ENCODE results near the gene SESN2. TPM values are rescaled to one million over a fixed set of nuclear protein-coding genes. Genes with fewer than 3 reads are reported as not detected.

SESN2 gene, protein sequence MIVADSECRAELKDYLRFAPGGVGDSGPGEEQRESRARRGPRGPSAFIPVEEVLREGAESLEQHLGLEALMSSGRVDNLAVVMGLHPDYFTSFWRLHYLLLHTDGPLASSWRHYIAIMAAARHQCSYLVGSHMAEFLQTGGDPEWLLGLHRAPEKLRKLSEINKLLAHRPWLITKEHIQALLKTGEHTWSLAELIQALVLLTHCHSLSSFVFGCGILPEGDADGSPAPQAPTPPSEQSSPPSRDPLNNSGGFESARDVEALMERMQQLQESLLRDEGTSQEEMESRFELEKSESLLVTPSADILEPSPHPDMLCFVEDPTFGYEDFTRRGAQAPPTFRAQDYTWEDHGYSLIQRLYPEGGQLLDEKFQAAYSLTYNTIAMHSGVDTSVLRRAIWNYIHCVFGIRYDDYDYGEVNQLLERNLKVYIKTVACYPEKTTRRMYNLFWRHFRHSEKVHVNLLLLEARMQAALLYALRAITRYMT
- total RNA-seq = 4.5 and 4.8 TPM in 2 replicates
- total RNA-seq (2013) = 2.9 TPM
- polyA plus RNA-seq = 5.4 and 9.0 TPM in 2 replicates
- 8.0 and 9.4 TPM in 2 replicates for polyA minus RNA-seq

DNA sequence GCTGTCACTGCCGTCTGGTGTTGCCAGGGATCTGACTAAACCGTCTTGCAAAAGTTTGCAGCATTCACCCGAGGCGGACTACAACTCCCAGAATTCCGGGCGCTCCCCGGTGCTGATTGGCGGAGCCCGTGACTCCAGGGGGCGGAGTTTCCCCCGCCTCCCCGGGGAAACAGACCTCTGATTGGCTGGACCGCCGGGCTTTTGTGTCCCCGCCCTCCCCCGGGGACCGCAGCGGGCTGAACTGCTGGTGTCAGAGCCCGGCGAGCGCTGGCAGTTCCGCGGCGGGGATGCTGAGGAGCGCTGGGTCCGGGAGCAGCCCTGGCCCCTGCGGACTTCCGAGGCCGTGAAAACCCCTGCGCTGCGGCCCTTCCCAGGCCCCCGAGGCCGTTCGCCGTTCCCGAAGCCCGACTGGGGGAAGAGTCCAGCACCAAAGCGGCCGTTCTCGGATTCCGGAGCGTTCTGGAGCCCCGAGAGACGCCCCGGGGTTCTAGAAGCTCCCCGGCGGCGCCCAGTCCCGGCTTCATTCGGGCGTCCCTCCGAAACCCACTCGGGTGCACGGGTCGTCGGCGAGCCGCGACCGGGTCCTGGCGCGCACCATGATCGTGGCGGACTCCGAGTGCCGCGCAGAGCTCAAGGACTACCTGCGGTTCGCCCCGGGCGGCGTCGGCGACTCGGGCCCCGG is at the start of gene SESN2:
Gene SESN2 (plus strand): TSS at position 267 of the 682 bp plus-strand sequence. CDS start 330 bp downstream, at position 597.
- Mint-ChIP-seq H3K4me3 (peak within 1 kb of the TSS; percentile 84), H3K9me3 (ENCODE audit: insufficient read depth) (no peaks in the 10 kb centered on the region), H3K27ac (peak within 1 kb of the TSS; percentile 75), H3K4me1 (peaks cover 19% of the 10 kb centered on the region), H3K27me3 (peaks cover 16% of the 10 kb centered on the region)
- peak within 1 kb of the TSS; percentile 91 for H2AFZ ChIP-seq (ENCODE audit: insufficient read depth, low read depth, low read length, poor library complexity, severe bottlenecking)
- intact Hi-C loops (cut with micrococcal nuclease) = loop anchor here (1.0 to 10.0 kb wide), 7 partner anchors 12 to 625 kb away; partner anchors contain the start of genes DNAJC8 and RNU11
- H3K27me3 ChIP-seq (replicated peaks in 1 of 4; ENCODE audit: control extremely low read depth in 1 of 4, control insufficient read depth in 3 of 4, insufficient read depth in 4 of 4, low read length in 3 of 4) = peaks cover 0 to 4% (median 1%) of the 10 kb centered on the region in 4 experiments
- H3K4me1 ChIP-seq (ENCODE audit: control insufficient read depth in 2 of 2, insufficient read depth in 2 of 2, low read length in 2 of 2) = peaks cover 22% of the 10 kb centered on the region in 2 donors
- H3K79me2 ChIP-seq (ENCODE audit: control insufficient read depth, insufficient read depth, low read length) = peaks cover 41% of the 10 kb centered on the region
- under 1% methylated on average over 76 of the region's 76 CpGs for WGBS (ENCODE audit: insufficient coverage)
- DNase-seq (peak; percentile 98), ATAC-seq (ENCODE audit: low read depth) (peak; percentile 99)
- H3K4me3 ChIP-seq (ENCODE audit: control extremely low read depth in 1 of 5, extremely low read depth in 1 of 5, insufficient read depth in 1 of 5, low read depth in 2 of 5, low read length in 4 of 5) = peak within 1 kb of the TSS; percentile 65 to 96 (median 92)
- no peaks in the 10 kb centered on the region for H3K9me3 ChIP-seq (ENCODE audit: control extremely low read depth in 1 of 3, control insufficient read depth in 2 of 3, insufficient read depth in 1 of 3, low read length in 2 of 3)
- peak within 1 kb of the TSS; percentile 100 for H3K4me2 ChIP-seq (replicated peaks; ENCODE audit: low read depth, low read length, poor library complexity, severe bottlenecking)
- TF ChIP-seq EZH2 (IDR thresholded peaks at IDR 0.05; ENCODE audit: borderline replicate concordance, insufficient read depth, low read depth, low read length, poor library complexity, severe bottlenecking) = no peak
- TF ChIP-seq, protein P1, sequence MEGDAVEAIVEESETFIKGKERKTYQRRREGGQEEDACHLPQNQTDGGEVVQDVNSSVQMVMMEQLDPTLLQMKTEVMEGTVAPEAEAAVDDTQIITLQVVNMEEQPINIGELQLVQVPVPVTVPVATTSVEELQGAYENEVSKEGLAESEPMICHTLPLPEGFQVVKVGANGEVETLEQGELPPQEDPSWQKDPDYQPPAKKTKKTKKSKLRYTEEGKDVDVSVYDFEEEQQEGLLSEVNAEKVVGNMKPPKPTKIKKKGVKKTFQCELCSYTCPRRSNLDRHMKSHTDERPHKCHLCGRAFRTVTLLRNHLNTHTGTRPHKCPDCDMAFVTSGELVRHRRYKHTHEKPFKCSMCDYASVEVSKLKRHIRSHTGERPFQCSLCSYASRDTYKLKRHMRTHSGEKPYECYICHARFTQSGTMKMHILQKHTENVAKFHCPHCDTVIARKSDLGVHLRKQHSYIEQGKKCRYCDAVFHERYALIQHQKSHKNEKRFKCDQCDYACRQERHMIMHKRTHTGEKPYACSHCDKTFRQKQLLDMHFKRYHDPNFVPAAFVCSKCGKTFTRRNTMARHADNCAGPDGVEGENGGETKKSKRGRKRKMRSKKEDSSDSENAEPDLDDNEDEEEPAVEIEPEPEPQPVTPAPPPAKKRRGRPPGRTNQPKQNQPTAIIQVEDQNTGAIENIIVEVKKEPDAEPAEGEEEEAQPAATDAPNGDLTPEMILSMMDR (IDR thresholded peaks at IDR 0.05) = no peak
- H3K9ac ChIP-seq (ENCODE audit: low read length) = peak within 1 kb of the TSS; percentile 87
- H4K20me1 ChIP-seq (ENCODE audit: control insufficient read depth, insufficient read depth, low read length, poor library complexity, severe bottlenecking) = no peaks in the 10 kb centered on the region
- CTCF ChIA-PET = interaction anchor here (7.9 kb wide), 1 partner anchor 10 kb away, joined by 64 read pairs; no protein-coding TSS in a partner anchor
- POLR2A ChIA-PET = interaction anchor here (0.5 to 2.9 kb wide), 5 partner anchors 10 to 322 kb away, joined by 3 to 10 read pairs (median 7); partner anchors contain the start of gene MED18
- H3K27ac ChIP-seq (ENCODE audit: low read length in 2 of 2) = peak within 1 kb of the TSS in 1 of 2 donors; percentile 64
- H3K36me3 ChIP-seq (replicated peaks in 1 of 2; ENCODE audit: control extremely low read depth in 1 of 2, control insufficient read depth in 1 of 2, extremely low read depth in 1 of 2, insufficient read depth in 2 of 2, low read length in 1 of 2) = no peaks in the 10 kb centered on the region
